Measurements from ENCODE around the gene TSHZ1. TPM values are rescaled to one million over a fixed set of nuclear protein-coding genes. Genes with fewer than 3 reads are reported as not detected.

The TSHZ1 gene
- total RNA-seq, 1 donor from 2014 or later: 16.3 TPM

- Mint-ChIP-seq H3K4me1 (ENCODE audit: unreplicated experiment) (no peaks in the 10 kb centered on the region), H3K4me3 (ENCODE audit: unreplicated experiment) (no peak overlapping the region), H3K9me3 (ENCODE audit: unreplicated experiment) (no peaks in the 10 kb centered on the region), H3K36me3 (ENCODE audit: low read depth, unreplicated experiment) (no peaks in the 10 kb centered on the region), H3K27ac (ENCODE audit: unreplicated experiment) (no peak overlapping the region), H3K27me3 (ENCODE audit: unreplicated experiment) (peaks cover 3% of the 10 kb centered on the region)
- no peak for TF ChIP-seq CTCF (IDR thresholded peaks at IDR 0.05; ENCODE audit: unreplicated experiment)
- DNase-seq (ENCODE audit: low spot score): no peak
Observed at GRCh38 chr18:75163736-75164135, 46.9 kb upstream of the TSHZ1 start.

DNA sequence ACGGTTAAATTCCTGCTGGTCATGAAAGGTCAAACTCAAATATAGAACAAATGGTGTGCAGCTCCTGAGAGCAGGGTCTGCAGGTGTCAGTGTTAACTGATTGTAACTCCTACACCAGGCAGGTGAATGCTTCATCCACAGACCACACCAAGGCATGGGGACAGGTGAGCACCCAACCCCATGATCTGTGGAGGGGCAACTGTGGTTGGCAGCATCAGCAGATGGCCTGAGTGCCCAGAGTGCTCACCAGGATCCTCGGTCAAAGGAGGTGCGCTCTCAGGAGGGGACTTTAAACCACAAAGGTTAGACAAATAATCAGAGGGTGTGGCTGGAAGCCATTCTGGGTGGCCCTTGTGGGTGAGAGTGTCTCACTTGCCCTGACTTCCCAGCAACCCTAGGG lies 46.1 kb upstream of the TSHZ1 start:
- H3K9me3 Mint-ChIP-seq (ENCODE audit: unreplicated experiment): no peaks in the 10 kb centered on the region
- H3K4me1 Mint-ChIP-seq (ENCODE audit: unreplicated experiment): no peaks in the 10 kb centered on the region
- H3K27me3 Mint-ChIP-seq (ENCODE audit: unreplicated experiment): no peaks in the 10 kb centered on the region

DNA sequence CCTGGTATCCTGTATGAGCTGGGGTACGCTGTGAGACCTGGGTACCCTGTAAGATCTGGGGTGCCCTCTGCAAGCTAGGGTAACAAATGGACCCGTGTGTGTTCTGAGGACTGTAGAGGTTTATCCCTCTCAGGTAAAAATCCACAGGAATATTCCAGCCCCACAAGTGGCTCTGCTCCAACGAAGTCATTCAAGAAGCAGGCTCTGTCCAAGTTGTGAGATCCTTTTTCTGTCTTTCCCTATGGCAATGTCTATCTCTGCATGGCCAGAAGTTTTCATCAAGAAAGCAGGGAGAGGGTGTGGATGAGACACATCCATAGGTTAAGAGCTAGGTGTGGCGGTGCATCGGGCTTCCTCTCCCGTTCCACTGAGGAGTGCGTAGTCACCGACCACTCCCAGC lies 44.7 kb upstream of the TSHZ1 start:
- no peak for DNase-seq (ENCODE audit: low spot score)
- no peak overlapping the region for H3K4me3 Mint-ChIP-seq (ENCODE audit: unreplicated experiment)
- no peaks in the 10 kb centered on the region for H3K36me3 Mint-ChIP-seq (ENCODE audit: low read depth, unreplicated experiment)
- H3K4me1 Mint-ChIP-seq (ENCODE audit: unreplicated experiment): peaks cover 1% of the 10 kb centered on the region
- H3K27ac Mint-ChIP-seq (ENCODE audit: unreplicated experiment): no peak overlapping the region
- H3K27me3 Mint-ChIP-seq (ENCODE audit: unreplicated experiment): peaks cover 2% of the 10 kb centered on the region
- TF ChIP-seq CTCF (IDR thresholded peaks at IDR 0.05; ENCODE audit: unreplicated experiment): no peak
- no peaks in the 10 kb centered on the region for H3K9me3 Mint-ChIP-seq (ENCODE audit: unreplicated experiment)

More for the DNA sequence above, 46.1 kb upstream of the TSHZ1 start:
- Mint-ChIP-seq H3K27ac (ENCODE audit: unreplicated experiment) (no peak overlapping the region), H3K36me3 (ENCODE audit: low read depth, unreplicated experiment) (no peaks in the 10 kb centered on the region), H3K4me3 (ENCODE audit: unreplicated experiment) (no peak overlapping the region)
- no peak for DNase-seq (ENCODE audit: low spot score)
- TF ChIP-seq CTCF (IDR thresholded peaks at IDR 0.05; ENCODE audit: unreplicated experiment): no peak

- no peak for DNase-seq (ENCODE audit: low spot score)
- no peaks in the 10 kb centered on the region for H3K9me3 Mint-ChIP-seq (ENCODE audit: unreplicated experiment)
- TF ChIP-seq CTCF (IDR thresholded peaks at IDR 0.05; ENCODE audit: unreplicated experiment): no peak
- peaks cover 2% of the 10 kb centered on the region for H3K27me3 Mint-ChIP-seq (ENCODE audit: unreplicated experiment)
- no peak overlapping the region for H3K4me3 Mint-ChIP-seq (ENCODE audit: unreplicated experiment)
- H3K27ac Mint-ChIP-seq (ENCODE audit: unreplicated experiment): no peak overlapping the region
- H3K36me3 Mint-ChIP-seq (ENCODE audit: low read depth, unreplicated experiment): peaks cover 2% of the 10 kb centered on the region
- H3K4me1 Mint-ChIP-seq (ENCODE audit: unreplicated experiment): peaks cover 4% of the 10 kb centered on the region
Observed at GRCh38 chr18:75167137-75167536, 43.5 kb upstream of the TSHZ1 start.

DNA sequence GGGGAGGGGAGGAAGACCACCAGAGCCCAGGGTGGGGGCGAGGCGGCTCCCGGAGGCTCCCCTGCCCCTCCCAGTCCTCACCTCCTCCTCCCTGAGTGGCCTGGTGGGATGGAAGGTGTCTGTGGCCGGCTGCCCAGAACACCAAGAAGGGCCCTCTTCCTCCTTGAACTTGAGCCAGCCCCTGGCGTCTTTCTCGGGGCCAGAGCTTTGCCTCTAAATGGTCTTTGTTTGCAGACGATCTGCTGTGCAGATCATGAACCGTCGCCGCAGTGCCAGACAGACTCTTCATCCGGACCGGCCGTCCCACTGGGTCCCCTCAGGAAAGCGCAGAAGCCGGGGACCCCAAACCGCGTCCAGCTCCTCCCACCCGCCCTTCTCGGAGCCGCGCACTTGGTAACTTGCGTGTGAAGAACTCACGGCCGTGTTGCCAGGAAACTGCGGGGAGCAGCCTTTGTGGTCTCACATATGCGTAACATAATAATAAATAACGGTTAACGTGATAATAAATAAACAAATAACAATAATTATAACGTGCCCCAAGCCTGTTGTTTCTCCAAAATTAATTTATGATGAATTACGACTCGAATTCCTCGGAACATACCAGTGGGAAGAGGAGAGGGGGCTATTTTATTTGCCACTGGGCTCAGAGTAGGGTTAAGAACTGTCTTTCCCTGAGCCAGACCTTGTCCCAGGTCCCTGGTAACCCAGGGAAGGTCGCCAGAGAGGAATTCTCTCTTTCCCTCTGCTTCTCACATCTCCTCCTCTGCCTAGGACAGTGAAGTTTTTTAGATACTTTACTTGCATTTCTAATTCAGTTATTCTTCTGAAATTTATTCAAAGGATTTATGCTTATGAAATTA lies 42.6 kb upstream of the TSHZ1 start:
- Mint-ChIP-seq H3K27me3 (ENCODE audit: unreplicated experiment) (peaks cover 2% of the 10 kb centered on the region), H3K27ac (ENCODE audit: unreplicated experiment) (no peak overlapping the region), H3K4me3 (ENCODE audit: unreplicated experiment) (no peak overlapping the region), H3K4me1 (ENCODE audit: unreplicated experiment) (peaks cover 11% of the 10 kb centered on the region), H3K9me3 (ENCODE audit: unreplicated experiment) (no peaks in the 10 kb centered on the region), H3K36me3 (ENCODE audit: low read depth, unreplicated experiment) (peaks cover 4% of the 10 kb centered on the region)
- no peak for TF ChIP-seq CTCF (IDR thresholded peaks at IDR 0.05; ENCODE audit: unreplicated experiment)
- DNase-seq (ENCODE audit: low spot score): no peak
